Gastrocnemius medialis (tissue), 4 donors: ENCODE measurements around the gene KLLN. TPM values are rescaled to one million over a fixed set of nuclear protein-coding genes. Genes with fewer than 3 reads are reported as not detected.
A peak's percentile ranks its signal among the peaks of the same experiment; 100 is the strongest.
"Not testable (repeated sequence)": the region's sequence is repeated elsewhere in the genome, so short reads cannot be mapped to it uniquely, and the experiment has no call there.

ENCODE experiments used
- ATAC-seq, 2 donors: fragments of 150-250 bp; one replicate each; pipeline ENCODE4 v1.9.1; 2016
- DNase-seq, 2 donors: peaks; one replicate each; pipeline ENCODE4 v3.0.0-alpha.2; 2019
- H3K27ac ChIP-seq, 4 donors: fragments of 200-600 bp; sonication (generic); 1 replicate in 1 of 4; 2 replicates in 3 of 4; pipeline ENCODE4 v1.5.1; 2016 to 2018; ENCODE audit warnings: mild to moderate bottlenecking in 2 of 4, moderate library complexity in 1 of 4
- H3K27me3 ChIP-seq, 3 donors: fragments of 200-600 bp; sonication (generic) in 2 of 3; 1 replicate in 1 of 3; 2 replicates in 2 of 3; pipeline versions ENCODE4 v1.5.1 to v1.6.0; 2016 to 2019; ENCODE audit warnings: mild to moderate bottlenecking in 1 of 3, moderate library complexity in 1 of 3
- H3K36me3 ChIP-seq, 2 donors: fragments of 200-600 bp; sonication (generic) in 1 of 2; one replicate each; pipeline ENCODE4 v1.5.1; 2017 to 2018
- H3K4me1 ChIP-seq, 2 donors: fragments of 200-600 bp; sonication (generic) in 1 of 2; one replicate each; pipeline ENCODE4 v1.5.1; 2016 to 2017; ENCODE audit warnings: mild to moderate bottlenecking in 2 of 2
- H3K4me3 ChIP-seq, 4 donors: fragments of 200-600 bp; sonication (generic) in 3 of 4; 1 replicate in 1 of 4; 2 replicates in 3 of 4; pipeline ENCODE4 v1.5.1; 2016 to 2019; ENCODE audit warnings: mild to moderate bottlenecking in 2 of 4
- H3K9me3 ChIP-seq, 3 donors: fragments of 200-600 bp; sonication (generic) in 2 of 3; 1 replicate in 1 of 3; 2 replicates in 2 of 3; pipeline ENCODE4 v1.5.1; 2016 to 2019
- CTCF ChIP-seq, 5 experiments: fragments of 450-650 bp in 3 of 5; fragments of 200-600 bp in 2 of 5; sonication (generic) in 2 of 5; IDR thresholded peaks in 4 of 5; conservative IDR thresholded peaks in 1 of 5; 1 replicate in 4 of 5; 2 replicates in 1 of 5; pipeline ENCODE4 v1.5.1; 2016 to 2019; ENCODE audit warnings: antibody characterized with exemption in 5 of 5, mild to moderate bottlenecking in 3 of 5, moderate library complexity in 3 of 5
- POLR2A ChIP-seq, 2 donors: fragments of 450-650 bp; IDR thresholded peaks; one replicate each; pipeline ENCODE4 v1.6.1; 2017; ENCODE audit warnings: antibody characterized with exemption in 2 of 2, mild to moderate bottlenecking in 2 of 2, moderate library complexity in 2 of 2
- in situ Hi-C, 4 donors: fragments of 200-750 bp; cut with MboI; loops; one replicate each; pipeline versions ENCODE4 v1.15.0 to v1.8.0; 2017; ENCODE audit warnings: low sequenced_read_pairs in 4 of 4
- intact Hi-C: fragments of 100-400 bp; cut with DNase I; formaldehyde crosslinking; loops from one replicate; pipeline ENCODE4 v1.15.1; 2023; ENCODE audit warnings: low total_unique reads
- total RNA-seq, 4 donors: library from RNA; depleted of rRNA; stranded (reverse); fragments of >200 nt; gene quantifications; one replicate each; pipeline versions ENCODE4 v1.1.0 to v1.2.3, GENCODE V29; 2016

The KLLN gene
- total RNA-seq, 4 donors from 2014 or later = 0.10 to 0.39 (median 0.22) TPM

- Histone ChIP-seq H3K27ac (peak overlapping the region in 1 of 4 donors; percentile 4), H3K27me3 (no peaks in the 10 kb centered on the region), H3K4me1 (peaks cover 64 to 86% of the 10 kb centered on the region in 2 donors), H3K36me3 (no peaks in the 10 kb centered on the region), H3K9me3 (no peaks in the 10 kb centered on the region), H3K4me3 (no peak overlapping the region)
- in situ Hi-C loops (loop anchor here in 2 of 4 donors (25.0 kb wide), 2 partner anchors 239 to 389 kb away; no protein-coding TSS in a partner anchor), intact Hi-C loops (no loop called here)
- DNase-seq (no peak), ATAC-seq (no peak)
- TF ChIP-seq POLR2A (IDR thresholded peaks at IDR 0.05) (no peak), CTCF (IDR thresholded peaks at IDR 0.05 in 4 of 5, conservative IDR thresholded peaks at IDR 0.05 in 1 of 5) (no peak)
Observed at GRCh38 chr10:87872828-87873227, 9.5 kb upstream of the KLLN start.

- peak overlapping the region; percentile 0 to 91 (median 4) for H3K4me3 ChIP-seq
- H3K9me3 ChIP-seq = no peaks in the 10 kb centered on the region
- peak overlapping the region; percentile 34 to 94 (median 88) for H3K27ac ChIP-seq
- intact Hi-C loops (no loop called here), in situ Hi-C loops (loop anchor here in 2 of 4 donors (25.0 kb wide), 2 partner anchors 242 to 392 kb away; no protein-coding TSS in a partner anchor)
- TF ChIP-seq CTCF (IDR thresholded peaks at IDR 0.05 in 4 of 5, conservative IDR thresholded peaks at IDR 0.05 in 1 of 5) (no peak), POLR2A (IDR thresholded peaks at IDR 0.05) (no peak)
- H3K4me1 ChIP-seq = peaks cover 44 to 66% of the 10 kb centered on the region in 2 donors
- DNase-seq = no peak
- no peak for ATAC-seq
- no peaks in the 10 kb centered on the region for H3K27me3 ChIP-seq
- no peaks in the 10 kb centered on the region for H3K36me3 ChIP-seq
Observed at GRCh38 chr10:87869773-87870551, 6.6 kb upstream of the KLLN start.

GRCh38 chr10:87869139-87869538, 5.8 kb upstream of the KLLN start:
- Histone ChIP-seq H3K27ac (peak overlapping the region; percentile 86 to 97 (median 92)), H3K4me1 (peaks cover 36 to 59% of the 10 kb centered on the region in 2 donors), H3K4me3 (peak overlapping the region in 3 of 4 donors; percentile 83 to 91 (median 83))
- H3K27me3 ChIP-seq, DNase-seq, ATAC-seq, H3K9me3 ChIP-seq, H3K36me3 ChIP-seq, intact Hi-C loops: not testable (repeated sequence)
- in situ Hi-C loops = loop anchor here in 2 of 4 donors (25.0 kb wide), 2 partner anchors 243 to 393 kb away; no protein-coding TSS in a partner anchor

- TF ChIP-seq CTCF (IDR thresholded peaks at IDR 0.05 in 4 of 5, conservative IDR thresholded peaks at IDR 0.05 in 1 of 5) (no peak), POLR2A (IDR thresholded peaks at IDR 0.05) (no peak)
- in situ Hi-C loops = loop anchor here in 2 of 4 donors (25.0 kb wide), 2 partner anchors 244 to 394 kb away; no protein-coding TSS in a partner anchor
- H3K4me3 ChIP-seq = peak overlapping the region; percentile 83 to 91 (median 87)
- H3K27ac ChIP-seq = peak overlapping the region; percentile 86 to 97 (median 92)
- ATAC-seq (no peak), DNase-seq (no peak)
- H3K36me3 ChIP-seq = no peaks in the 10 kb centered on the region
- H3K27me3 ChIP-seq = no peaks in the 10 kb centered on the region
- peaks cover 29 to 51% of the 10 kb centered on the region in 2 donors for H3K4me1 ChIP-seq
- H3K9me3 ChIP-seq = no peaks in the 10 kb centered on the region
- intact Hi-C loops = no loop called here
Observed at GRCh38 chr10:87868277-87868676, 4.9 kb upstream of the KLLN start.

- Histone ChIP-seq H3K4me3 (peak overlapping the region; percentile 83 to 91 (median 87)), H3K27me3 (no peaks in the 10 kb centered on the region), H3K27ac (peak overlapping the region; percentile 86 to 97 (median 92)), H3K9me3 (no peaks in the 10 kb centered on the region), H3K36me3 (no peaks in the 10 kb centered on the region), H3K4me1 (peaks cover 29 to 44% of the 10 kb centered on the region in 2 donors)
- no peak for DNase-seq
- TF ChIP-seq CTCF (IDR thresholded peaks at IDR 0.05 in 4 of 5, conservative IDR thresholded peaks at IDR 0.05 in 1 of 5) (no peak), POLR2A (IDR thresholded peaks at IDR 0.05) (no peak)
- intact Hi-C loops (no loop called here), in situ Hi-C loops (loop anchor here in 2 of 4 donors (25.0 kb wide), 2 partner anchors 245 to 395 kb away; no protein-coding TSS in a partner anchor)
- no peak for ATAC-seq
Observed at GRCh38 chr10:87867453-87867852, 4.1 kb upstream of the KLLN start.
